ENCODE results near the gene MEN1.

The MEN1 gene

DNA sequence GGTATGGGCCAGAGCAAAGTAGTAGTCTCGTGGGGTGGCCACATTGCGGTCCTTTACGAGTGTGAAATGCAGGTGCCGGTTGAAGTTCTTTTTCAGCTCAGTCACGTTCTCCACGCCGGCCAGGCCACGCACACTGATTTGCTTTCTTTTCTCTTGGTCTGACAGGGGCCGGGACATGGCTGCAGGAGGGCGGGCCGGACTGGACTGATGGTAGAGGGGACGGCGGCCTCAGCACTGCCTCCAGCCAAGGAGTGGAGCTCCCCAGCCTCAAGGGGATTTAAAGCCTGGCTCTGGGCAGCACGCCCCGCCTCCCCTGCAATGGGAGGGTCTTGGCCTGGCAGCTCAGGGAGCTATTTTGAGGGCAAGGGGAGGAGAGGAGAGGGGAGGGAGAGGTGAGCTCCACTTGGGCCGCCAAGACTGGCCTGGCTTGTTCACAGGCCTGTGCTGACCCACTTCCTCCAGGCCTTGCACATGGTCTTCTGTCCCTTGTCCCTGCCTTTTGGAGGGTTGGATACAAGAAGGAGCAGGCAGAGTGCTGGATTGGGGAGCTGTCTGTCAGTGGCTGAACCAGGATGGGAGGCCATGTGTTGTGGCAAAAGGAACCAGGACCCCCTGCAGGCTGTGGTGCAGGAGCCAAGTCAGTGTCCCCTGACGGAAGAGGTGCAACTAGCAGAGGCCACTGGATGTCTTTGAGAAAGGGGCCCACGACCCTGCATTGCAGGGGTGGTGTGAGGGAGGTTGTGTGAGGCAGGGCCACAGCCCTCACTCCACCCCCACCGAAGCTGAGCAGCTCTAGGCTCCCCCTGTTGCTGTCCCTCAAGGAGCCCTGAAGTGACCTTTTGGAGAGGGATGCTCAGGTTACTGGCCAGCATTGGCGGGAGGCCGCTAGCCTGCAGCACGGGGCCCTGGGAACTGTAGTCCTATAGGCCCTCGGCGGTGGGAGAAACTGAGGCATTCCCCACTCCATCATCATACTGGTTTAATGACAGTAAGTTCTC, 50.3 kb downstream of the MEN1 start, which contains the start of gene PYGM:
Gene PYGM, minus strand, starts transcription at position 253 of the 998 bp plus-strand sequence. Its CDS starts 76 bp downstream, at position 177.
- DNase-seq, result no peak

GRCh38 chr11:64759131-64759721, 51.1 kb downstream of the MEN1 start:
- no peak for DNase-seq

DNA sequence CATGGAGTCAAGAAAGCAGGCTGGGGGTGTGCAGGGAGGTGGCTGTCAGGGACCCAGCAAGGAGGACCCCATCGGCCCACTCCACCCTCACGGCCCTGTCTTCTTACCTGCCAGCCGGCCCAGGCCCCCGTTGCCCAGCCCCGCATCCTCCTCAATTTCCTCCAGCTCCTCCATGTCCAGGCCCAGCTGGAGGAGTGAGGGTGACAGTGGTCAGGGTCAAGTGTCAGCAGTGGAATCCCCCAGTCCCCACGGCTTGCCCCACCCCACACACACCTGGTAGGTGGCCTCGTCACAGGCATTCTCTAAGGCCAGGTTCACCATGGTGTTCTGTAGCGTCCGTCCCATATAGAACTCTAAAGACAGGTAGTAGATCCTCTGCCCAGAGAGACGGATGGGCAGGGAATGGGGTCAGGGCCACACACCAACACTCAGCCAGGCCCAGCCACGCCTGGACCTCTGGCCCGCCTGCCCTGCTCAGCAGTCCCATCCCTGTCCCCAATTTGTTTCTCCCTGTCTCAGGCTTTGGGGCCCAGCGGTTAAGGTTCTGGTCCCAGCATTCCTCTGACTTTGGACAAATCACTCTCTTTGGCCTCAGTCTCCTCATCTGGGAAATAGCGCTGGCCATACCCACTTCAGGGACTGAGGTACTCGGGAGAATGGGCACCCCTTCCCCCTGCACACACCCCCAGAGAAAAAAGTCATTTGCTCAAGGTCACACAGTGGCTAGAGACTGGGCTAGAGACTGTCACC, 51.8 kb downstream of the MEN1 start:
- DNase-seq, result no peak

DNA sequence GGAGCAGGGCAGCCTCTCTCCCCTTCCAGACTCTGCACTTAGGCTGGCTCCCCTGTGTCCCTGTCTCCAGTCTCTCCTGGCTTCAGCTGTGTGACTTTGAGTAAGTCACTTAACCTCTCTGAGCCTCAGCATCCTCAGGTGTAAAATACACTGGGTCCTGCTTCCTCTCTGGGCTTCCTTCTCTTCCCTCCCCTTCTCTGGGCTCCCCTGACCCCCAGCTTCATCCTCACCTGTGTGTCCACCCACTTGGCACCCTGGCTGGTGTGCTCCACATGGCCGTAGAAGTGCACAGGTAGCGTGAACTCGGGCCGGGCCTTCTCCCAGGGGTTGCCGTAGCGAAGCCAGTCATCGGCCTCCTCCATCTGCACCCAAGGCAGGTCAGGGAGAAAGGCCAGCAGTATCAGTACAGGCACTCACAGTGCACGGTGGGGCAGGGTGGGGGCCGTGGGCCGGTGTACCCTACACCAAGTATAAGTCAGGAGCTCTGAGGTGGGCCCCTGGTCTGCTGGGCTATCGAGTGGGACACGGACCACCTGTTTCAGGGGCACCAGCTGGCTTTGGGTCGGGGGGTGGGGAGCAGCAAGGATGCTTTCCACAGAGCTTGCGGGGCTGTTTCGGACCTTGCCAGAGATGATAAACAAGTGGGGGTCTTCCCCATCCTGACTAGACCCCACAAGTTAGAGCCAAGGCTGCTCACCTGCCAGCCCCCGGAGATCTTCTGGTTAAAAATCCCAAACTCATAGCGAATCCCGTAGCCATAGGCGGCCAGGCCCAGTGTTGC, 52.6 kb downstream of the MEN1 start:
- no peak for DNase-seq

- no peak for DNase-seq
These were observed 54.5 kb downstream of the MEN1 start for GRCh38 chr11:64755681-64756361.

DNA sequence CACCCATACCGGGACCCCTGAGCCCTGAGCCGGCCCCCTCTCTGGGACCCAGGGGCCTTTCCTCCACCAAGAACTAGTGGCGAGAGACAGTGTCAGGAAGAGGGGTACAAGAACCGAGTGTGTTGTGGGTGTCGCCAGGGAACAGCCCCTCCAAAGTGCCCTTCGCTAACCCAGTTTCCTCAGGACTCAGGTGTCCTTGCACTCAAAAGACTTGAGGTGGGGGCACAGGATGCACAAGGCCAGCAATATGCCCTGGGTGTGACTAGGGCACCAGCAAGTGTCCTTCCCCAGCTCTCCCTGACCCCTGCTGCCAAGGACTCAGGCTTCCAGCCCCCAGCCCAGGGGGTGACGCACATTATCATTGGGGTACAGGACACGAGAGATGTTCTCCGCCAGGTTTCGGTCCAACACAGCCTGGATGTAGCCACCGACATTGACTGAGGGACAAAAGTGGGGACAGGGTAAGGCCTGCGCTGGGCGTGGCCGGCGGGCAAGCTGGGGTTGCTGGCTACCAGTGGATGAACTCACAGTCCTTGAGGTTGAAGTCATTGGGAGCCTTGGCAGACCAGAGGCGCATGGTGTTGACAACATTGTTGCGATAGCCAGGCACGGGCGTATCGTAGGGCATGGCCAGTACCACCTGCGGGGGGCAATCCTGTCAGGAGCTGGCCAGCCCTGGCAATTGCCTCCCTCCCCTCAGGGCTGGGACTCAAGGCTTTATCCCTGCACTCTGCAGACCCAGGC, 55.3 kb downstream of the MEN1 start:
- no peak for DNase-seq

- DNase-seq, result no peak
These were observed 56.0 kb downstream of the MEN1 start for GRCh38 chr11:64754124-64754918.

Measured in T1000 (cell line).